OCI-M2 (cell line): ENCODE results near the gene TBC1D24.

ENCODE experiments used
- DNase-seq: peaks from one replicate; lab custom pipeline; 2025; ENCODE audit not compliant: unreplicated experiment; lab: John Stamatoyannopoulos, UW

TBC1D24 gene

GRCh38 chr16:2515180-2515851, 40.4 kb downstream of the TBC1D24 start:
- DNase-seq: no peak

DNA sequence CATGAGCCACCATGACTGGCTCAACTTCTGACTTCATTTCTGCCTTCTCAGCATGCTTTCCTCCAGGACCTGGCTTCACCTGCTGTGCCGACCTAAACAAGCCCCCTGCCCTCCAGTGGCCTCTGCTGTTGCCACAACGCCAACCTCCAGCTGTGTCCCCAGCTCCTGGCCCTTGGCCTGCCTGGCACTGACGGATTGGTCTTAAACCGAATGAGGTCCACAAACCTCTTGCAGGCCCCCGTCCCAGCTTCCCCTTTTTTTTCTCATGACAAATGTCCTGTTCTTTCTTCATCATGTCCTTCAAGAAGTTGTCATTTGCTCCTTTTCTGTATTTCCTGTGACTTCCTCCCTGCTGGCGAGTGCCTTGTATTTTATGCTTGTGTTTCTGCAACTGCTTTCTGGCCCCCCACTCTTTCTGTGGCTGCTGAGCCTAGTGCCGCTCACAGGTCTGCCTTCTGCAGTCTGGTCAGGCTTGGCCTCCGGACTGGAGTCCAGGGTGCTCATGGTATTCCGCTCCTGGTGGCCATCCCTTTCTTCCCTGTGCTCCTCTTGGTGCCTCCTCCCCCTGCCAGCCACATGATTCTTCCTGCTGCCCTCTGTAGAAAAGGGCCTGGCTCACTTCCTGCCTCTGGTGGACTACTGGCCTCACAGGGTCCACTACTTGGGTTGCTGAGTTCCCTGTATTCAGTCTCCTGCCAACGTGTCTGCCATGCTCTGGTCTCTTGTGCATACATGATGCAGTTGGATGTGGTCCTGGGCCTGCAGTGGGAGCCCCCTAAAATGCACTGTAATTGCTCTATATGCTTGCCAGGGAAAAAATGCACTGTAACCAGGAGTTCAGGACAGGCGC, 41.7 kb downstream of the TBC1D24 start:
- no peak for DNase-seq

GRCh38 chr16:2517954-2518605, 43.2 kb downstream of the TBC1D24 start:
- no peak for DNase-seq

DNA sequence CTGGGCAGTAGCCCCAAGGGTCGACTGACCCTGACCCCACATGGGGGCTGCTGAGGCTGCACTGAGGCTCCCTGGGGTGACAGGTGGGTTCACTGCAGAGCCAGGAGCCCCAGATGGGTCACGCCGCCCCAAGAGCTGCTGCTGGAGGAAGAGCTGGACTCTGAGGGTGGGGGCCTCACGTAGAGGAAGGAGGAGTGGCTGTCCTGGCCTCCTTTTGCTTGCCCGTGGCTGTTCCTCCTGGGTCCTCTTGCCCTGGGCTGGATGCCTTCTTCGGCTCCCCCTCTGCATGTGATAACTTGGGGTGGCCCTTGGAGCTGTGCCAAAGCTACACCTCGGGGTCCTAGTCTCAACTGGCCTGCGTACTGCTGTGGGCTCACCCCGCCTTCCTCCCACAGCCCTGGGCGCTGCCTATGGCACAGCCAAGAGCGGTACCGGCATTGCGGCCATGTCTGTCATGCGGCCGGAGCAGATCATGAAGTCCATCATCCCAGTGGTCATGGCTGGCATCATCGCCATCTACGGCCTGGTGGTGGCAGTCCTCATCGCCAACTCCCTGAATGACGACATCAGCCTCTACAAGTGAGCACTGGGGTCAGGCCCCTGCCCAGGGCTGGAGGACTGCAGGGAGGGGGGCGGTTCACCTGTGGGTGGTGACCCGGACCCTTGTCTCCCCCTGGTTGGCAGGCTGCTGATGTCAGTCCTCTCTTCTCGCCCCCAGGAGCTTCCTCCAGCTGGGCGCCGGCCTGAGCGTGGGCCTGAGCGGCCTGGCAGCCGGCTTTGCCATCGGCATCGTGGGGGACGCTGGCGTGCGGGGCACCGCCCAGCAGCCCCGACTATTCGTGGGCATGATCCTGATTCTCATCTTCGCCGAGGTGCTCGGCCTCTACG, 44.1 kb downstream of the TBC1D24 start:
- no peak for DNase-seq

- no peak for DNase-seq
Observed at GRCh38 chr16:2519711-2520080, 44.8 kb downstream of the TBC1D24 start.

GRCh38 chr16:2520097-2520783, 45.3 kb downstream of the TBC1D24 start, which contains the start of gene AMDHD2:
Gene AMDHD2 (plus strand): TSS chr16:2520371. CDS start chr16:2520459, 88 bp downstream.
- DNase-seq: peak; percentile 26

DNA sequence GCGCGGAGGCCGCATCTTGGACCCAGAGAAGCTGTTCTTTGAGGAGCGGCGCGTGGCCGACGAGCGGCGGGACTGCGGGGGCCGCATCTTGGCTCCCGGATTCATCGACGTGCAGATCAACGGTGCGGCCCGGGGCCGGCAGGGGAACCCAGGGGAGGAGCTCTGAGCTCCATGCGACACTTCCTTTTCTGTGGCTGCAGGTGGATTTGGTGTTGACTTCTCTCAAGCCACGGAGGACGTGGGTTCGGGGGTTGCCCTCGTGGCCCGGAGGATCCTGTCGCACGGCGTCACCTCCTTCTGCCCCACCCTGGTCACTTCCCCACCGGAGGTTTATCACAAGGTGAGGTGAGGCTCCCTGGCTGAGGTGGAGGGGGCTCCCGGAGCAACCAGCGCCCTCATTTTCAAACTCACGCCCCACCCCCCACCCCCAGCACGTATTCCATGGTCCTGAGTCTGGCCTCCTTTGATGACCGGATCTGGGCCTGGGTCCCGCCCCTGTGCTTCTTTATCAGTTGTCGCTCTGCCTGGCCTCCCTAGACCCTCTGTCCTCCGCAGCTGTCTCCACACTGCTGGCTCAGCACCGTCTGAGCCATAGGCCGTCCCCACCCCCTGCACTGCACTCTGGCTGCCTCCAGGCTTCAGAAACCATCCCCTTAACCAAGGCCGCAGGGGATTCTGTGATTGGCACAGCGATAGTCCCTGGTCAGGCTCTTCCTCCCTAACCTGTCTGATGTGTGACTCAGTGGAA, 46.0 kb downstream of the TBC1D24 start:
- no peak for DNase-seq

GRCh38 chr16:2523801-2524231, 48.9 kb downstream of the TBC1D24 start:
- DNase-seq: no peak

DNA sequence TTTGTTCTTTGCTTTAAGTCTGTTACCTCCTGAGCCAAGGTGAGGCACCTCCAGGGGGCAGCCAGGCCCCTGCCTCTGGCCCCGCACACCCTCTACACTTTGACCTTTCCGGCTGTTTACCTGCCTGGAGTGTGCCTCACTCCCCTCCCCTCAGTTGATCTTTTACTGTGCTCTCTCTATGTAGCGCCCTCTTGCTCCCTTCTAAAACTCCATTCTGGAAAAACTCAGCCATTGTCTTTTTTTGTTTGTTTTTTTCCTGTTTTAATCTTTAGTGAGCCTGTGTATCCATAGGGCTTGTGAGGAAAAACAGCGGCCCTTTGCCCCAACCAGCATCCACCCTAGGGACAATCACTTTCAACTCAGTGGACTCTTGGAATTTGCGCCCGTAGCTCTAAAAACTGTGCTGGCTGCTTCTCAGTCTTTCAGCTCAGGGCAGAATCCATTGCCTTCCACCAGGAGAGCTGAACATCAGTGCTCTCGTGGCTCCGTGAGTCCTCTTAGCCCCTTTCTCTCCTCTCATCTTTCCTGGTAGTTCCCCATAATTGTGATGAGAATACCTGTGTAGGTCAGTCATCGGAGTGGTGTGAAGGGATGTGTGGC, 49.5 kb downstream of the TBC1D24 start:
- no peak for DNase-seq

DNA sequence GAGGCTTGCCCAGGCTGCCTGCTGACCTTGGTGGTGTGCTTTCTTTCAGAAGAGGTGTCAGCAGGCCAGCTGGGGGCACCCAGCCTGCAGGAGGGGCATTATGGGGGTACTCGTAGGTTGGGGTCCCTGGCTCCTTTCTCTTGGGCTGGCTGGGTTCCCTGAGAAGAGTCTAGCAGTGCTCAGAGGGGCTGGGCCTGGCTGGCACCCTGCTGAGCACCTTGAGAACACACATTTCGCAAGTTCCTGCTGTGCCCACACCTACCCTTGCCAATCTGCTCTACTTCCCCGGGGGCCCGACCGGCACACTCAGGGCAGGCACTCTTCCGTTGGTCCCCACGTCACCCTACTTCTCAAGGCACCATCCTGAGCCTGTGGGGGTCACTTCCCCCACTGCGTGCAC, 51.2 kb downstream of the TBC1D24 start:
- no peak for DNase-seq

DNA sequence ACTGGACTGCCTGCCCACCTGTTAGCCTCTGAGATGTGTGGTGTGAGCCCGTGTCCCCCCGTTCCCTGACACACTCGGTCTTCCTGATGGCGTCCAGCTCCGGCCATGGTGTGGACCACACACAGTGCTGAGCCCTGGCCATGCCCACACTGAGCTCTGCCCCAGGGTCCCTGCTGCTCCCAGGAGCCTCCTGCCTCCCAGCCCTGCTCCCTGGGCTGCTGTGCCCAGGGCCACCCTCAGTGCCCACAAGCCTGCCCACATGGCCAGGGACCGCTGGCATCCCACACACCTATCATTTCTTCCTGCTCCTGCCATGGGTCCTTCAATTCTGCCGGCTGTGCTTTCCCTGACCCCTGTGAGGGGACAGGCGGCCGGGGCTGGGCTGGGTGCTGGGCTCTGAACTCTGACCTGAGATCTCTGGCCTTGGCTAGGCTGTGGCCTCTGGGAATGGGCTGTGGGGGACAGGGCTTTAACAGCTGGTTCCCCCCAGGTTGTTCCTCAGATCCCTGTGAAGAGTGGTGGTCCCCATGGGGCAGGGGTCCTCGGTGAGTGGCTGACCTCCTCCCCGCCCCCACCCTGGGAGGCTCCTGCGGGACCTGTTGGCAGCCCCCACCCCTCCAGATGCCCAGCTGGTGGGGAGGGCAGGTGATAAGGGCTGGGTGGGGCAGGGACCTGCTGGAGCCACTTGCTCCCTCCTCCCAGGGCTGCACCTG, 52.3 kb downstream of the TBC1D24 start:
- no peak for DNase-seq

GRCh38 chr16:2527784-2528100, 52.8 kb downstream of the TBC1D24 start:
- no peak for DNase-seq

- DNase-seq: no peak
Observed at GRCh38 chr16:2528161-2529060, 53.5 kb downstream of the TBC1D24 start.

GRCh38 chr16:2529061-2529931, 54.4 kb downstream of the TBC1D24 start:
- no peak for DNase-seq

DNA sequence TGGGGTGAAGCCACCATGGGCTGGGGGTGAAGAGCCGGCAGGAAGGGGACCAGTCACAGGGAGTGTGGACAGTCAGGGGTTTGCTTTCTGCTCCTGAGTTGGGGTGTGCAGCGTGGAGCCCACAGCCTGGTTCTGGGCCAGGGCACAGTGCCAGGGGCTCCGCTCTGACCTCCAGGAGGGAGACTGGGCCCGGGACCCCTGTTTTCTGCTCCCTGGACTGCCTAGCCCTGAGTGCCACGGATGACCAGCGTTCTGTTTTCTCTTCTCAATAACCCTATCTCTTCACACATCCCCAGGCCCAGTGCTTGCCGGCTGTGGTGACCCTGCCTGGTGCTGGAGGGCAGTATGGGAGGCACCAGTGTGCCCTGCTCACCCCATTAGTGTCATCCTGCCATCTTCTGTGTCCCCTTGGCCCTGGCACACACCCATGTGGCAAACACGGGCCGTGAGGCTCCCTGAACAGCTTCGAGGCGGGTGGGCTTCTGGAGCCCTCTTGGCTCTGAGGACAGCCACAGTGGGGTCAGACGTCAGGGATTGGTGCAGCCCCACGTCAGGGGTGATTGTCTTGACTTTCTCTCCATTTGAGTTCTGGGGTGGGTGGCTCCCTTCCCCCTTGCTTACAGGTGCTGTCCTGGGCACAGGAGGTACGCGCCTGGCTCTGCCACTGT, 55.2 kb downstream of the TBC1D24 start:
- DNase-seq: no peak

DNA sequence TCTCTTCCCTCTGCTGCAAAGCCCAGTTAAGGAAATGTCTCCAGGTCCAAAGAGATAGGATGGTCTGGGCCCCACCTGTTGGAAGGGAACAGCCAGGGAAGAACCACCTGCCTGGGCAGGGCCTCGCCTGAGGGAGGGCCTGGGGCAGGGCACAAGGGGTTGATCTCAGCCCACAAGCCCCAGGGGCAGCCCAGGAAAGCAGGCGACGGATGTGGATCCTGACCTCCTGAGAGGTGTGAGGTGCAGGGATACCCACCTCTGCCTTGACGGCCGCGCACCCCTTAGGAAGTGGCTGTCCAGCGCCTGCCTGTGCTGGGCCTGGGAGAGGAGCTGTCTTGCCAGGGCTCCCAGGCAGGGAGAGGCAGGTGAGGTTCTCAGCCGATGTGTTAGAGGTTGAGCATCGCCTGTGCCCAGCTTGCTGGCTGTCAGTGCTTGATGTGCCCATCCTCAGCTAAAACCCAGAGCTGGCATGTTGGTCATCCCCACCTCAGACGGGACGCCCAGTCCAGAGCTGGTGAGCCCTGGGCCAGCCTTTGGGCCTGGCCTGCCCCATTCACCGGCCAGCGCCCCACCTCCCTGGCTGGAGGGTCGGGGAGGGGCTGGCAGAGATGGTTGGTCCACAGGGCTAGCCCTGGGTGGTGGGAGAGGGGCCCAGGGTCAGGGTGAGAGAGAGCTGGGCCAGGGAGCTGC, 55.8 kb downstream of the TBC1D24 start:
- DNase-seq: no peak
